Measurements from ENCODE around the gene PIGT. TPM values are rescaled to one million over a fixed set of nuclear protein-coding genes. Genes with fewer than 3 reads are reported as not detected.
A peak's percentile ranks its signal among the peaks of the same experiment; 100 is the strongest.
"Not testable (repeated sequence)": the region's sequence is repeated elsewhere in the genome, so short reads cannot be mapped to it uniquely, and the experiment has no call there.

Gene PIGT
- total RNA-seq, 1 donor, result 28.1 TPM

DNA sequence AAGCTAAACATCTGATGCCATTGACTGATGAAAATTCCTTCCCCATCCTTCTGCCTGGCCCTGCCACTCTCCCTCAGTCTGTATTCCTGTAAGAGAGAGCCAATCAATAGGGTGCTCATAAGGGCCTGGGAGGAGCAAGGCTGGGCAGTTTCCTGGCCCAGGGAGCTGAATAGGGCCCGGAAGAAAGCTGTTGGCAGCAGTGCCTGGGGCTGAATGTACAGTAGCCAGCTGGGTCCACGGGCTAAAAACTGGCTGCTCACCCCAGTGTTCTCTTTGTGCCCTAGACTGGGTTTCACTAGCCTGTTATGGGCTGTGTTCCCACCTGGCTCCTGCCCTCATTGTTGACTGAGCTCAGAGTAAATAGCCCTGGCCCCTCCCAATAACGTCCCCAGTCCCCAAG lies 51.9 kb downstream of the PIGT start:
- no peak for DNase-seq (ENCODE audit: low read depth)
- H3K4me3 ChIP-seq (ENCODE audit: low read depth, low read length), result no peak overlapping the region
- no peak for TF ChIP-seq CTCF (IDR thresholded peaks at IDR 0.05; ENCODE audit: insufficient read depth, low read depth, low read length)

GRCh38 chr20:45469336-45470261 lies 53.7 kb downstream of the PIGT start, which contains the start of gene WFDC2:
Gene WFDC2 (plus strand): TSS chr20:45469753. CDS start chr20:45469782, 29 bp downstream.
- no peak for TF ChIP-seq CTCF (IDR thresholded peaks at IDR 0.05; ENCODE audit: insufficient read depth, low read depth, low read length)
- H3K4me3 ChIP-seq (ENCODE audit: low read depth, low read length), result peak within 1 kb of the TSS; percentile 45
- DNase-seq (ENCODE audit: low read depth), result no peak

GRCh38 chr20:45470262-45470931 lies 54.5 kb downstream of the PIGT start:
- no peak for TF ChIP-seq CTCF (IDR thresholded peaks at IDR 0.05; ENCODE audit: insufficient read depth, low read depth, low read length)
- peak overlapping the region; percentile 45 for H3K4me3 ChIP-seq (ENCODE audit: low read depth, low read length)
- no peak for DNase-seq (ENCODE audit: low read depth)

GRCh38 chr20:45470937-45471336 lies 55.0 kb downstream of the PIGT start:
- no peak for DNase-seq (ENCODE audit: low read depth)
- peak overlapping the region; percentile 45 for H3K4me3 ChIP-seq (ENCODE audit: low read depth, low read length)
- no peak for TF ChIP-seq CTCF (IDR thresholded peaks at IDR 0.05; ENCODE audit: insufficient read depth, low read depth, low read length)

GRCh38 chr20:45472286-45472685 lies 56.3 kb downstream of the PIGT start:
- not testable (repeated sequence) for DNase-seq (ENCODE audit: low read depth)

More at GRCh38 chr20:45472286-45472685, 56.3 kb downstream of the PIGT start:
- not testable (repeated sequence) for H3K4me3 ChIP-seq (ENCODE audit: low read depth, low read length)

Small RNA genes lying within 50 kb of the gene (small RNA-seq; reads per million reads assigned to genes)
- gene MIR6812, result not detected

Other genes with a start within 250 kb of the PIGT start
- not detected in 2 replicates for gene PI3, start 241.2 kb upstream of the PIGT start, total RNA-seq
- gene SEMG1, start 209.1 kb upstream of the PIGT start, total RNA-seq, result not detected in 2 replicates
- gene SEMG2, start 194.8 kb upstream of the PIGT start, total RNA-seq, result not detected in 2 replicates
- gene SLPI, start 161.6 kb upstream of the PIGT start, total RNA-seq, result not detected in 2 replicates
- not detected in 2 replicates for gene RBPJL, start 109.3 kb upstream of the PIGT start, total RNA-seq
- not detected in 2 replicates for gene MATN4, start 107.8 kb upstream of the PIGT start, total RNA-seq
- 129 and 178 TPM in 2 replicates for gene SDC4, start 67.7 kb upstream of the PIGT start, total RNA-seq
- 19.0 and 25.9 TPM in 2 replicates for gene SYS1, start 53.0 kb upstream of the PIGT start, total RNA-seq
- gene TP53TG5, start 37.8 kb upstream of the PIGT start, total RNA-seq, result not detected in 2 replicates
- gene DBNDD2, start 7.9 kb upstream of the PIGT start, total RNA-seq, result 9.9 and 11.3 TPM in 2 replicates
- not detected in 2 replicates for gene WFDC2, start 53.6 kb downstream of the PIGT start, total RNA-seq
- not detected in 2 replicates for gene SPINT3, start 99.5 kb downstream of the PIGT start, total RNA-seq
- not detected in 2 replicates for gene WFDC6, start 123.3 kb downstream of the PIGT start, total RNA-seq
- gene EPPIN, start 131.3 kb downstream of the PIGT start, total RNA-seq, result not detected in 2 replicates
- gene WFDC8, start 163.1 kb downstream of the PIGT start, total RNA-seq, result not detected in 2 replicates
- not detected in 2 replicates for gene WFDC10A, start 213.6 kb downstream of the PIGT start, total RNA-seq
- gene WFDC9, start 215.1 kb downstream of the PIGT start, total RNA-seq, result not detected in 2 replicates